ENCODE results near the gene TNFRSF21. TPM values are rescaled to one million over a fixed set of nuclear protein-coding genes. Genes with fewer than 3 reads are reported as not detected.

Gene TNFRSF21
- total and polyA plus RNA-seq, 2 of the 8 experiments (the other 6 are each of a cell fraction or from before 2014, with no cell fraction given): 16.4 to 52.7 TPM

- TF ChIP-seq NANOG (IDR thresholded peaks at IDR 0.05; ENCODE audit: insufficient read depth, low read depth, low read length, poor library complexity, severe bottlenecking) (no peak), SP1 (IDR thresholded peaks at IDR 0.05; ENCODE audit: low read depth, low read length) (no peak)
Observed at GRCh38 chr6:47231151-47231550, 78.6 kb downstream of the TNFRSF21 start (continued).
